GM13976 (cell line): ENCODE data around the gene UROD.

Experiments
- DNase-seq: peaks from one replicate; pipeline ENCODE4 v3.0.0; 2012; ENCODE audit warnings: low spot score
- in situ Hi-C: fragments of 300-500 bp; cut with MboI; formaldehyde crosslinking; loops from one replicate; pipeline ENCODE4 v1.12.0; 2022; ENCODE audit warnings: low sequenced_read_pairs, mixed read lengths, inconsistent platforms; ENCODE audit not compliant: unreplicated experiment
- TF ChIP-seq, protein P1 (sequence below): IDR thresholded peaks from 2 replicates; pipeline ENCODE4 v1.5.1; 2012; ENCODE audit warnings: borderline replicate concordance, mild to moderate bottlenecking; ENCODE audit not compliant: insufficient read depth; ENCODE audit errors: extremely low read depth, missing control alignments, control extremely low read depth

Gene UROD

DNA sequence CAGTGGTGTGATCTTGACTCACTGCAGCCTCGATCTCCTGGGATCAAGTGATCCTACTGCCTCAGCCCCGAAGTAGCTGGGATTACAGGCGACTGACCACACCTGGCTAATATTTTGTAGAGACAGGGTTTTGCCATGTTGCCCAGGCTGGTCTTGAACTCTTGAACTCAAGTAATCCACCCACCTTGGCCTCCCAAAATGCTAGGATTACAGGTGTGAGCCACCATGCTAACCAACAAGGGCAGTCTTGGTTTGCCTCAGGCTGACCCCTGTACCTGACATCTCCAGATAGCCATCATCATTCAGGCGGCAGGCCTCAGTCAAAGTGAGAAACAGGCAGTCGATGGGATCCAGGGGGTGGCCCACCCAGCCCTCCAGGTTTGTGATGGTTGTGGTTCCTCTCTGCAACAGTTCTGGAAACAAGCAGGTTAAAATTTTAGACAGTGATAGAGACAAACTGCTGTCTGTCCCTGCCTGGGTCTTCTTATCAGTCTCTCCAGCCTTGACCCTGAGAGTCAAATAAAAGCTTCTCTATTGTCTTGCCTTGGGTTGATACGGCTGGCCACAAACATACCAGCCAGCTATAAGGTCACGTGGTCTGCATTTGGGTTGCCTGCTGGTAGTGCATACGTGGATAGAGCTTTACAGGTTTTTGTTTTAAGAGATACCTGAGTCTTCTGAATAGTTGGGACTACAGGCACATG lies 26.8 kb downstream of the UROD start:
- in situ Hi-C loops = loop anchor here (10.0 kb wide), 1 partner anchor 56 kb away; no protein-coding TSS in a partner anchor
- no peak for DNase-seq
- TF ChIP-seq, protein P1, sequence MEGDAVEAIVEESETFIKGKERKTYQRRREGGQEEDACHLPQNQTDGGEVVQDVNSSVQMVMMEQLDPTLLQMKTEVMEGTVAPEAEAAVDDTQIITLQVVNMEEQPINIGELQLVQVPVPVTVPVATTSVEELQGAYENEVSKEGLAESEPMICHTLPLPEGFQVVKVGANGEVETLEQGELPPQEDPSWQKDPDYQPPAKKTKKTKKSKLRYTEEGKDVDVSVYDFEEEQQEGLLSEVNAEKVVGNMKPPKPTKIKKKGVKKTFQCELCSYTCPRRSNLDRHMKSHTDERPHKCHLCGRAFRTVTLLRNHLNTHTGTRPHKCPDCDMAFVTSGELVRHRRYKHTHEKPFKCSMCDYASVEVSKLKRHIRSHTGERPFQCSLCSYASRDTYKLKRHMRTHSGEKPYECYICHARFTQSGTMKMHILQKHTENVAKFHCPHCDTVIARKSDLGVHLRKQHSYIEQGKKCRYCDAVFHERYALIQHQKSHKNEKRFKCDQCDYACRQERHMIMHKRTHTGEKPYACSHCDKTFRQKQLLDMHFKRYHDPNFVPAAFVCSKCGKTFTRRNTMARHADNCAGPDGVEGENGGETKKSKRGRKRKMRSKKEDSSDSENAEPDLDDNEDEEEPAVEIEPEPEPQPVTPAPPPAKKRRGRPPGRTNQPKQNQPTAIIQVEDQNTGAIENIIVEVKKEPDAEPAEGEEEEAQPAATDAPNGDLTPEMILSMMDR = no peak

DNA sequence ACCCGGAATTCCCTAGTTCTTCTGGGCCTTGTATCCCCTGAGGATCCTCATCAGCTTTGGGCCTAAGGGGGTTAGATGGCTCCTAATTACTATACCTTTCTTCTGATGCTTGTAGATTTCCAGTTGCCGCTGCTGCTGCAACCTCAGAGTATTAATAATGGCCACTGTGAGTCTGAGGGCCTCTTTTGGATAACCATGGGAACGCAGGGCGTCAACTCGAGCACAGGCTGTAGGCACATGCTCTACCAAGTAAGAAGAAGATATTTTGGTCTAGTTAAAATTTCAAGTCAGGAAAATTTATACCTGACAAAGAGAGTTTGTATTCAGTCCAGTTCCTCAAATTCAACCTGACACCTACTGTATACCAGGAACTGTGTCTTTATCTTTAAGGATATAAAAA lies 28.2 kb downstream of the UROD start:
- in situ Hi-C loops = no loop called here
- TF ChIP-seq, protein P1 = no peak
- no peak for DNase-seq

DNA sequence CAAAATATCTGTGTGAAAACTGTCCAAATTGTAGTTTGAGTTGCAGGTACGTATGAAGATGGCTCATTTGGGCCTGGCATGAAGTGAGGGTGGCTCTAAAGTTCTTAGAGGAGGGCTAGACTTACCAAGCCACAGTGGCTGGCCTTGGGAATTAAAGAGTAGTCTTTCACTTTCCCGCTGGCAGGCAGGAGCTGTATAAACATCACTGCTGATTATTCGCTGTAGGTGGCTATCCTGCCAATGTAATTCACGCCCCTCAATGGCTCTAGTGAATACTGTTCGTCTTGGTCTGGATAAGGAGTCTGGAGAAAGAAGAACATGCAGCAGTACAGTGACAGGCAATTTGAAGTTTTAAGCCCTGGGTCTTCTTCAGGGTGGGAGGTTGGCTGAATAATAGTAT lies 31.0 kb downstream of the UROD start:
- DNase-seq = no peak
- in situ Hi-C loops = no loop called here
- TF ChIP-seq, protein P1 = no peak

DNA sequence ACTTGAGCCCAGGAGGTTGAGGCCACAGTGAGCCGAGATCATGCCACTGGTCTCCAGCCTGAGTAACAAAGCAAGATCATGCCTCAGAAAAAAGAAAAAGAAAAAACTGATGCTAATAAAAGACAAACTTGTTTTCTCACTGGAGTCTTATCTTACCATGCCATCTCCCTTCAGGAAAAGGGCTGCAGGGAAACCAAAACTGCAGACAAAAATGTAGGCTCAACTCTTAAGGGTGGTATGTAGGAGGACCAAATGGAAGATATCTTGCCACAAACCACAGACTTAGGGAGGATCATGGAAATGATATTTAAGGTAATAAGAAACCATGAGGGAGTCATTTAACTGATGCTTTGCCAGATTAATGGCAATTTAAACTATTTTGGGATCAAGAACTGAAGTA lies 32.9 kb downstream of the UROD start:
- no peak for DNase-seq
- TF ChIP-seq, protein P1 = no peak
- in situ Hi-C loops = no loop called here

DNA sequence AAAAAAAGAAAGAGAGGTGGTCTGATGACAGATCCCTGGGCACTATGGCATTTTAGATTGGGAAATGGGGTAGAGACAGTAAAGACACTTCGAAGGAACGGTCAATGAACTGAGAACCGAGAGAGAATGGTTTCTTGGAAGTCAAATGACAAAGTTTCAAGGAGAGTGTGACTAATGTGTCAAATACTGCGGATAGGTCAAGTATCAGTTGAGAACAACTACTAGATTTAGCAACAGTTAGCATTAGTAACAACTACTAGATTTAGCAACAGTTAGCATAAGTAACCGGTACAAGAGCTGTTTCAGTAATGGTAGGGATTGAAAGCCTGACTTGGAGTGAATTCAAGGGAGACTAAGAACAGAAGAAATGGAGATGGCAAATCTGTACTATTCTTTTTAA lies 35.0 kb downstream of the UROD start:
- in situ Hi-C loops = no loop called here
- DNase-seq = no peak
- TF ChIP-seq, protein P1 = no peak

DNA sequence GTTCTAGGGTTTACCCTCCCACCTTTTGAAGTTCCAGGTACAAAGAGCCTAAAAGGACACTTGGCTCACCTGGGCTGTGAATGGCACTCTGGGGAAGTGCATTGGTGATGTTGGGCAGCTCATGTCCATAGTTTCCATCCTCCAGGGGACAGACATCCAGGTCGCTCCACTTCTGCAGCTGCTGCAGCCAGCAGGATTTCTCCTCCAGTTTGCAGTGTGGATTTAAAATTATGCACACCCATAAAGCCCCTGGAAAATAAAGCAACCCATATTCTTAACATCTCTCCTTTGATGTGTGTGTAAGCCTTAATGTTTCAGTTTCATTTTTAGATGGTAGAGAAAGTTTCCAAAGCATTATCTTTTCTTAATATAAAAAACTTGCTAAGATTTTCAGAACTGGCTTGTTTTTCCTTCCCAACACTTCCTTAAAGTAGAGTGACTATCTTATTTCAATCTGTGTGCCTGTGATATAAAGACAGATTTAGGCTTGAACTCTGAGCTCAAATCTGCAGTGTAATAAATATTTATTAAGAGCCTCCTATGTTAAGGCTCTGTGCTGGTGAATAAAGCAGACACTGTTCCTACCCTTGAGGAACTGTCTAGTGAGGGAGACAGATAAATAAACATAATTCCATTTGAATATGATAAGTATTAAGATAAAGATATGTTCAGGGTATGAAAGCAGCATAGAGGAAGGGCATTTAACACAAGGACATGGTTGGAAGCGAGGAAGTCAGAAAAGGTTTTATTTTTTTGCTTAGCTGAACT lies 39.1 kb downstream of the UROD start:
- peak; percentile 47 for DNase-seq
- in situ Hi-C loops = no loop called here
- TF ChIP-seq, protein P1 = no peak
